Panc1 (cell line): ENCODE measurements around the gene PXN. TPM values are rescaled to one million over a fixed set of nuclear protein-coding genes. Genes with fewer than 3 reads are reported as not detected.

Source experiments
- ATAC-seq: fragments of 200-7000 bp; cut with Tn5 transposase; 2 replicates; pipeline ENCODE4 v1.9.1; 2020; ENCODE audit warnings: mild to moderate bottlenecking, moderate library complexity
- BruUV-seq: library from RNA; stranded (reverse); fragments of 400-500 nt; replicated peaks from 2 replicates; lab custom pipeline; 2021; lab: Mats Ljungman, UMichigan
- CTCF ChIA-PET: fragments of 300-600 bp; sonication (Branson Sonifier 250); formaldehyde crosslinking; loops from one replicate; lab custom pipeline; 2022; ENCODE audit warnings: antibody characterized with exemption; lab: Charles Lee
- POLR2A ChIA-PET: fragments of 300-600 bp; sonication (Branson Sonifier 250); formaldehyde crosslinking; loops from one replicate; lab custom pipeline; 2022; ENCODE audit warnings: antibody characterized with exemption; lab: Charles Lee
- DNase-seq: peaks from one replicate; pipeline ENCODE4 v3.0.0-alpha.2; 2010; ENCODE audit warnings: low read depth, low spot score
- H3K27ac ChIP-seq: 2 replicates; pipeline ENCODE4 v1.5.1; 2011; ENCODE audit warnings: mild to moderate bottlenecking, low read length, inconsistent platforms
- H3K27me3 ChIP-seq: fragments of 200-500 bp; sonication (Bioruptor generic); 2 replicates; pipeline ENCODE4 v1.6.0; 2014; ENCODE audit warnings: low read length, inconsistent platforms; ENCODE audit not compliant: control insufficient read depth, insufficient read depth
- H3K36me3 ChIP-seq: fragments of 200-500 bp; sonication (Bioruptor generic); 2 replicates; pipeline ENCODE4 v1.5.1; 2014; ENCODE audit warnings: inconsistent platforms, mild to moderate bottlenecking, low read length, moderate library complexity; ENCODE audit not compliant: control insufficient read depth, insufficient read depth
- H3K4me1 ChIP-seq: 2 replicates; pipeline ENCODE4 v1.5.1; 2011; ENCODE audit warnings: inconsistent platforms, mild to moderate bottlenecking, low read length, moderate library complexity; ENCODE audit not compliant: control insufficient read depth, insufficient read depth
- H3K4me3 ChIP-seq, 2 experiments: 2 replicates each; pipeline ENCODE4 v1.5.1; 2011 to 2012; ENCODE audit warnings: low read depth in 2 of 2, low read length in 2 of 2, mild to moderate bottlenecking in 2 of 2, inconsistent platforms in 1 of 2, moderate library complexity in 1 of 2
- H3K9me3 ChIP-seq: fragments of 200-500 bp; sonication (Bioruptor generic); 2 replicates; pipeline ENCODE4 v1.5.1; 2014; ENCODE audit warnings: low read depth, mild to moderate bottlenecking, inconsistent platforms, low read length, moderate library complexity; ENCODE audit not compliant: control insufficient read depth, insufficient read depth
- POLR2AphosphoS5 ChIP-seq: IDR thresholded peaks from 2 replicates; pipeline ENCODE4 v1.6.1; 2012; ENCODE audit warnings: mild to moderate bottlenecking, low read depth, low read length, moderate library complexity
- REST ChIP-seq, 2 experiments: IDR thresholded peaks; 2 replicates each; pipeline ENCODE4 v1.6.1; 2011 to 2012; ENCODE audit warnings: low read depth in 2 of 2, control low read depth in 1 of 2, low read length in 1 of 2, mild to moderate bottlenecking in 1 of 2, moderate library complexity in 1 of 2; ENCODE audit not compliant: insufficient read depth in 1 of 2
- SIN3A ChIP-seq: IDR thresholded peaks from 2 replicates; pipeline ENCODE4 v1.6.1; 2012; ENCODE audit warnings: low read depth, mild to moderate bottlenecking, low read length, moderate library complexity, borderline replicate concordance; ENCODE audit not compliant: insufficient read depth
- TCF7L2 ChIP-seq: IDR thresholded peaks from 2 replicates; pipeline ENCODE4 v1.6.1; 2011; ENCODE audit warnings: mild to moderate bottlenecking, low read depth, low read length, inconsistent platforms
- in situ Hi-C: cut with HindIII; loops from 2 replicates; pipeline ENCODE4 v1.10.0; 2016; ENCODE audit warnings: low sequenced_read_pairs, low pct_unique_long_range_greater_than_20kb
- intact Hi-C: fragments of 100-400 bp; cut with micrococcal nuclease; formaldehyde crosslinking; loops from one replicate; pipeline ENCODE4 v1.10.0; 2022; ENCODE audit not compliant: unreplicated experiment
- total RNA-seq: library from RNA; stranded (reverse); gene quantifications from one replicate; pipeline ENCODE4 v1.2.1, GENCODE V29; 2021; ENCODE audit not compliant: unreplicated experiment
- TF ChIP-seq, protein P1 (sequence below): fragments of 450-650 bp; IDR thresholded peaks from 2 replicates; pipeline ENCODE4 v1.5.1; 2017; ENCODE audit warnings: mild to moderate bottlenecking

Gene PXN
- total RNA-seq, 1 experiment from 2014 or later, result 484 TPM

GRCh38 chr12:120175537-120175936, 90.0 kb downstream of the PXN start:
- H3K36me3 ChIP-seq, result peaks cover 13% of the 10 kb centered on the region
- in situ Hi-C loops, result no loop called here
- H3K4me1 ChIP-seq, result no peaks in the 10 kb centered on the region
- H3K27me3 ChIP-seq, result no peaks in the 10 kb centered on the region
- ATAC-seq (no peak), DNase-seq (no peak)
- no peak overlapping the region for H3K4me3 ChIP-seq
- no peaks in the 10 kb centered on the region for H3K9me3 ChIP-seq
- intact Hi-C loops, result no loop called here
- BruUV-seq, result no TSS peak
- TF ChIP-seq, protein P1, sequence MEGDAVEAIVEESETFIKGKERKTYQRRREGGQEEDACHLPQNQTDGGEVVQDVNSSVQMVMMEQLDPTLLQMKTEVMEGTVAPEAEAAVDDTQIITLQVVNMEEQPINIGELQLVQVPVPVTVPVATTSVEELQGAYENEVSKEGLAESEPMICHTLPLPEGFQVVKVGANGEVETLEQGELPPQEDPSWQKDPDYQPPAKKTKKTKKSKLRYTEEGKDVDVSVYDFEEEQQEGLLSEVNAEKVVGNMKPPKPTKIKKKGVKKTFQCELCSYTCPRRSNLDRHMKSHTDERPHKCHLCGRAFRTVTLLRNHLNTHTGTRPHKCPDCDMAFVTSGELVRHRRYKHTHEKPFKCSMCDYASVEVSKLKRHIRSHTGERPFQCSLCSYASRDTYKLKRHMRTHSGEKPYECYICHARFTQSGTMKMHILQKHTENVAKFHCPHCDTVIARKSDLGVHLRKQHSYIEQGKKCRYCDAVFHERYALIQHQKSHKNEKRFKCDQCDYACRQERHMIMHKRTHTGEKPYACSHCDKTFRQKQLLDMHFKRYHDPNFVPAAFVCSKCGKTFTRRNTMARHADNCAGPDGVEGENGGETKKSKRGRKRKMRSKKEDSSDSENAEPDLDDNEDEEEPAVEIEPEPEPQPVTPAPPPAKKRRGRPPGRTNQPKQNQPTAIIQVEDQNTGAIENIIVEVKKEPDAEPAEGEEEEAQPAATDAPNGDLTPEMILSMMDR, result no peak
- TF ChIP-seq REST (IDR thresholded peaks at IDR 0.05; ENCODE audit: insufficient read depth in 1 of 2, low read depth in 2 of 2, low read length in 1 of 2), result no peak
- no peak for TF ChIP-seq SIN3A
- no peak for TF ChIP-seq POLR2AphosphoS5
- no peak for TF ChIP-seq TCF7L2
- no peak overlapping the region for H3K27ac ChIP-seq
- POLR2A ChIA-PET, result no interaction called here
- CTCF ChIA-PET, result no interaction called here

- intact Hi-C loops, result no loop called here
- TF ChIP-seq, protein P1, result no peak
- TF ChIP-seq POLR2AphosphoS5 (no peak), REST (IDR thresholded peaks at IDR 0.05; ENCODE audit: insufficient read depth in 1 of 2, low read depth in 2 of 2, low read length in 1 of 2) (no peak), SIN3A (no peak), TCF7L2 (no peak)
- H3K9me3 ChIP-seq, result no peaks in the 10 kb centered on the region
- ChIA-PET CTCF (interaction anchor here (0.6 kb wide), 1 partner anchor 27 kb away, joined by 3 read pairs; no protein-coding TSS in a partner anchor), POLR2A (no interaction called here)
- in situ Hi-C loops, result no loop called here
- H3K27ac ChIP-seq, result no peak overlapping the region
- H3K4me1 ChIP-seq, result no peaks in the 10 kb centered on the region
- H3K36me3 ChIP-seq, result peaks cover 16% of the 10 kb centered on the region
- no peak for ATAC-seq
- no peak for DNase-seq
- no TSS peak for BruUV-seq
- no peaks in the 10 kb centered on the region for H3K27me3 ChIP-seq
- H3K4me3 ChIP-seq, result no peak overlapping the region
Measured at GRCh38 chr12:120175062-120175461, 90.5 kb downstream of the PXN start.
